Measurements from ENCODE around the gene ZNF728.
"Not testable (repeated sequence)": the region's sequence is repeated elsewhere in the genome, so short reads cannot be mapped to it uniquely, and the experiment has no call there.

Gene ZNF728

GRCh38 chr19:23002690-23003422 lies at the start of gene ZNF728:
Gene ZNF728, minus strand, starts transcription at chr19:23003176. Its CDS starts 146 bp downstream, at chr19:23003030.
- DNase-seq = no peak

GRCh38 chr19:23052349-23052748 lies 49.4 kb upstream of the ZNF728 start:
- no peak for DNase-seq

GRCh38 chr19:23049256-23049655 lies 46.3 kb upstream of the ZNF728 start:
- DNase-seq = no peak

GRCh38 chr19:23046743-23047142 lies 43.8 kb upstream of the ZNF728 start:
- DNase-seq = no peak

GRCh38 chr19:23033721-23034120 lies 30.7 kb upstream of the ZNF728 start:
- no peak for DNase-seq

GRCh38 chr19:23015660-23016059 lies 12.7 kb upstream of the ZNF728 start:
- no peak for DNase-seq

- not testable (repeated sequence) for DNase-seq
Observed at GRCh38 chr19:22994957-22995356, 8.0 kb downstream of the ZNF728 start.

- no peak for DNase-seq
Observed at GRCh38 chr19:22976248-22976647, 26.7 kb downstream of the ZNF728 start.

- DNase-seq = not testable (repeated sequence)
Observed at GRCh38 chr19:22975546-22976136, 27.3 kb downstream of the ZNF728 start.

GRCh38 chr19:22945560-22945959 lies 57.4 kb downstream of the ZNF728 start:
- DNase-seq = no peak

GRCh38 chr19:22935151-22935550 lies 67.8 kb downstream of the ZNF728 start:
- DNase-seq = no peak

GRCh38 chr19:22927576-22927975 lies 75.4 kb downstream of the ZNF728 start:
- DNase-seq = not testable (repeated sequence)

- not testable (repeated sequence) for DNase-seq
Observed at GRCh38 chr19:22925181-22925580, 77.8 kb downstream of the ZNF728 start.

Measured in activated CD4-positive, alpha-beta T cell treated with anti-CD3 and anti-CD28 coated beads for 1 hour (primary cell).